Common myeloid progenitor, CD34-positive (primary cell): ENCODE results near the gene PLK1.

Source experiments
- CTCF ChIA-PET: fragments of 350-600 bp; sonication (Branson Sonifier 250); formaldehyde crosslinking; loops from one replicate; lab custom pipeline; 2021; ENCODE audit warnings: antibody characterized with exemption; lab: Charles Lee
- POLR2A ChIA-PET: fragments of 350-600 bp; sonication (Branson Sonifier 250); formaldehyde crosslinking; loops from one replicate; lab custom pipeline; 2021; ENCODE audit warnings: antibody characterized with exemption; lab: Charles Lee
- DNase-seq, 3 donors: peaks; one replicate each; pipeline versions ENCODE4 v3.0.0 to v3.0.0-alpha.2; 2013
- H3K27ac ChIP-seq, 2 experiments: 1 replicate in 1 of 2; 2 replicates in 1 of 2; pipeline ENCODE4 v1.7.0; 2013; ENCODE audit warnings: inconsistent platforms in 2 of 2, low read length in 2 of 2, mild to moderate bottlenecking in 2 of 2, low read depth in 1 of 2, moderate library complexity in 1 of 2; ENCODE audit not compliant: severe bottlenecking in 2 of 2, insufficient read depth in 1 of 2, poor library complexity in 1 of 2
- H3K27me3 ChIP-seq, 5 experiments: replicated peaks in 2 of 5; 1 replicate in 3 of 5; 2 replicates in 2 of 5; pipeline versions ENCODE4 v1.6.1 to v1.7.0; 2013; ENCODE audit warnings: low read length in 4 of 5, mild to moderate bottlenecking in 2 of 5, moderate library complexity in 2 of 5, inconsistent platforms in 1 of 5; ENCODE audit not compliant: insufficient read depth in 5 of 5, control insufficient read depth in 4 of 5
- H3K36me3 ChIP-seq, 4 experiments: 1 replicate in 2 of 4; 2 replicates in 2 of 4; pipeline versions ENCODE4 v1.6.1 to v1.7.0; 2013; ENCODE audit warnings: low read length in 3 of 4, control low read depth in 1 of 4, mild to moderate bottlenecking in 1 of 4; ENCODE audit not compliant: control insufficient read depth in 4 of 4, insufficient read depth in 4 of 4
- H3K4me1 ChIP-seq, 4 experiments: 1 replicate in 3 of 4; 2 replicates in 1 of 4; pipeline versions ENCODE4 v1.6.1 to v1.7.1; 2013; ENCODE audit warnings: low read length in 3 of 4, mild to moderate bottlenecking in 3 of 4, control low read depth in 1 of 4, inconsistent platforms in 1 of 4, moderate library complexity in 1 of 4; ENCODE audit not compliant: control insufficient read depth in 4 of 4, insufficient read depth in 4 of 4; ENCODE audit errors: control extremely low read depth in 1 of 4
- H3K4me3 ChIP-seq, 7 experiments: 1 replicate in 4 of 7; 2 replicates in 3 of 7; pipeline versions ENCODE4 v1.5.1 to v1.7.0; 2013; ENCODE audit warnings: mild to moderate bottlenecking in 7 of 7, low read length in 6 of 7, moderate library complexity in 6 of 7, inconsistent platforms in 2 of 7, low read depth in 2 of 7, control low read depth in 1 of 7; ENCODE audit not compliant: insufficient read depth in 4 of 7, control insufficient read depth in 1 of 7; ENCODE audit errors: extremely low read depth in 1 of 7
- H3K9me3 ChIP-seq, 5 experiments: 1 replicate in 4 of 5; 2 replicates in 1 of 5; pipeline versions ENCODE4 v1.6.1 to v1.7.1; 2013; ENCODE audit warnings: low read length in 4 of 5, mild to moderate bottlenecking in 2 of 5, inconsistent platforms in 1 of 5, low read depth in 1 of 5, moderate library complexity in 1 of 5; ENCODE audit not compliant: control insufficient read depth in 4 of 5, insufficient read depth in 2 of 5; ENCODE audit errors: control extremely low read depth in 1 of 5
- WGBS: methylation state at CpG from one replicate; pipeline ENCODE4 v1.1.5; 2013; ENCODE audit not compliant: insufficient coverage; 5-methylcytosine and 5-hydroxymethylcytosine counted together

Gene PLK1

GRCh38 chr16:23679274-23679985 lies 741 bp downstream of the PLK1 start:
- H3K9me3 ChIP-seq, result no peaks in the 10 kb centered on the region
- WGBS, result 12% methylated on average over 18 of the region's 24 CpGs
- ChIA-PET POLR2A (interaction anchor here (0.8 kb wide), 1 partner anchor 29 kb away, joined by 4 read pairs; no protein-coding TSS in a partner anchor), CTCF (interaction anchor here (0.6 to 1.7 kb wide), 9 partner anchors 9 to 820 kb away, joined by 3 to 8 read pairs (median 3); no protein-coding TSS in a partner anchor)
- H3K36me3 ChIP-seq, result peaks cover 11 to 47% (median 28%) of the 10 kb centered on the region in 4 experiments
- peak; percentile 29 to 78 (median 72) for DNase-seq
- no peaks in the 10 kb centered on the region for H3K27me3 ChIP-seq
- H3K4me3 ChIP-seq, result peak overlapping the region; percentile 48 to 97 (median 78)
- peak overlapping the region in 1 of 2 experiments; percentile 55 for H3K27ac ChIP-seq
- H3K4me1 ChIP-seq, result peaks cover 0 to 33% (median 22%) of the 10 kb centered on the region in 4 experiments

- Histone ChIP-seq H3K27me3 (no peaks in the 10 kb centered on the region), H3K9me3 (no peaks in the 10 kb centered on the region), H3K4me3 (peak overlapping the region in 6 of 7 experiments; percentile 33 to 97 (median 78)), H3K4me1 (peaks cover 0 to 33% (median 22%) of the 10 kb centered on the region in 4 experiments), H3K27ac (peak overlapping the region in 1 of 2 experiments; percentile 55), H3K36me3 (peaks cover 11 to 46% (median 29%) of the 10 kb centered on the region in 4 experiments)
- POLR2A ChIA-PET, result no interaction called here
- WGBS, result 92% methylated on average over 6 of the region's 6 CpGs
- CTCF ChIA-PET, result interaction anchor here (0.6 to 1.4 kb wide), 3 partner anchors 10 to 50 kb away, joined by 3 to 4 read pairs (median 3); no protein-coding TSS in a partner anchor
- DNase-seq, result no peak
These were observed 1.3 kb downstream of the PLK1 start for GRCh38 chr16:23679986-23680336.

GRCh38 chr16:23682181-23682580 lies 3.5 kb downstream of the PLK1 start:
- no peak overlapping the region for H3K27ac ChIP-seq
- no peak for DNase-seq
- CTCF ChIA-PET, result no interaction called here
- no CpG with 5 or more reads among the region's 1 CpG for WGBS
- POLR2A ChIA-PET, result no interaction called here
- H3K27me3 ChIP-seq, result no peaks in the 10 kb centered on the region
- H3K9me3 ChIP-seq, result no peaks in the 10 kb centered on the region
- no peak overlapping the region for H3K4me3 ChIP-seq
- H3K36me3 ChIP-seq, result peaks cover 16 to 57% (median 33%) of the 10 kb centered on the region in 4 experiments
- peaks cover 0 to 33% (median 22%) of the 10 kb centered on the region in 4 experiments for H3K4me1 ChIP-seq

GRCh38 chr16:23683487-23683886 lies 4.8 kb downstream of the PLK1 start:
- Histone ChIP-seq H3K36me3 (peaks cover 22 to 70% (median 44%) of the 10 kb centered on the region in 4 experiments), H3K9me3 (no peaks in the 10 kb centered on the region), H3K27ac (no peak overlapping the region), H3K27me3 (no peaks in the 10 kb centered on the region), H3K4me3 (no peak overlapping the region), H3K4me1 (peaks cover 0 to 28% (median 18%) of the 10 kb centered on the region in 4 experiments)
- ChIA-PET POLR2A (no interaction called here), CTCF (interaction anchor here (1.4 kb wide), 1 partner anchor 11 kb away, joined by 3 read pairs; no protein-coding TSS in a partner anchor)
- 100% methylated on average over 3 of the region's 3 CpGs for WGBS
- DNase-seq, result no peak

- peaks cover 23 to 77% (median 53%) of the 10 kb centered on the region in 4 experiments for H3K36me3 ChIP-seq
- DNase-seq, result no peak
- no peak overlapping the region for H3K4me3 ChIP-seq
- CTCF ChIA-PET, result interaction anchor here (0.6 to 1.4 kb wide), 2 partner anchors 10 to 113 kb away, joined by 3 read pairs; no protein-coding TSS in a partner anchor
- no peaks in the 10 kb centered on the region for H3K9me3 ChIP-seq
- no peaks in the 10 kb centered on the region for H3K4me1 ChIP-seq
- 99% methylated on average over 16 of the region's 16 CpGs for WGBS
- H3K27me3 ChIP-seq, result no peaks in the 10 kb centered on the region
- POLR2A ChIA-PET, result no interaction called here
- no peak overlapping the region for H3K27ac ChIP-seq
These were observed 8.5 kb downstream of the PLK1 start for GRCh38 chr16:23687034-23687808.

- no peak overlapping the region for H3K27ac ChIP-seq
- ChIA-PET CTCF (interaction anchor here (1.4 kb wide), 1 partner anchor 10 kb away, joined by 3 read pairs; no protein-coding TSS in a partner anchor), POLR2A (no interaction called here)
- WGBS, result 98% methylated on average over 30 of the region's 36 CpGs
- H3K4me3 ChIP-seq, result no peak overlapping the region
- peaks cover 17 to 56% (median 38%) of the 10 kb centered on the region in 4 experiments for H3K36me3 ChIP-seq
- no peak for DNase-seq
- peaks cover 0 to 3% (median under 1%) of the 10 kb centered on the region in 4 experiments for H3K4me1 ChIP-seq
- no peaks in the 10 kb centered on the region for H3K27me3 ChIP-seq
- no peaks in the 10 kb centered on the region for H3K9me3 ChIP-seq
These were observed 10.9 kb downstream of the PLK1 start for GRCh38 chr16:23689442-23690187.
